Urinary bladder (tissue), 4 donors: ENCODE data around the gene FREY1. TPM values are rescaled to one million over a fixed set of nuclear protein-coding genes. Genes with fewer than 3 reads are reported as not detected.
A peak's percentile ranks its signal among the peaks of the same experiment; 100 is the strongest.

ENCODE experiments used
- DNase-seq: peaks from one replicate; pipeline ENCODE4 v3.0.0-alpha.2; 2015; ENCODE audit errors: extremely low spot score
- H3K27ac ChIP-seq: one replicate; pipeline ENCODE4 v1.5.1; 2013; ENCODE audit warnings: low read depth, mild to moderate bottlenecking, moderate library complexity
- H3K36me3 ChIP-seq: one replicate; pipeline ENCODE4 v1.6.1; 2013; ENCODE audit warnings: mild to moderate bottlenecking, moderate library complexity; ENCODE audit not compliant: insufficient read depth
- H3K4me1 ChIP-seq: one replicate; pipeline ENCODE4 v1.6.1; 2013; ENCODE audit warnings: mild to moderate bottlenecking, moderate library complexity; ENCODE audit not compliant: insufficient read depth
- H3K4me3 ChIP-seq: one replicate; pipeline ENCODE4 v1.5.1; 2013; ENCODE audit warnings: low read depth, low read length
- WGBS: extraction: QIAGEN DNeasy Blood & Tissue Kit; methylation state at CpG from one replicate; pipeline ENCODE4 v1.1.7; 2013; 5-methylcytosine and 5-hydroxymethylcytosine counted together
- polyA plus RNA-seq: library from polyadenylated mRNA; stranded (reverse); fragments of 200-250 nt; gene quantifications from one replicate; pipeline ENCODE4 v1.2.3, GENCODE V29; 2013
- total RNA-seq: library from RNA; depleted of rRNA; stranded (reverse); fragments of >200 nt; gene quantifications from one replicate; pipeline ENCODE4 v1.2.3, GENCODE V29; 2014
- donor health status: healthy with polysubstance abuse.
- donor health status: healthy.

FREY1 gene
- total RNA-seq (0.58 TPM), polyA plus RNA-seq (0.37 TPM)

- Histone ChIP-seq H3K27ac (no peak within 1 kb of the TSS), H3K4me3 (no peak within 1 kb of the TSS), H3K36me3 (no peaks in the 10 kb centered on the region), H3K4me1 (no peaks in the 10 kb centered on the region)
- no peak for DNase-seq
- 78% methylated on average over 18 of the region's 18 CpGs for WGBS
These were observed at the start of gene FREY1 for GRCh38 chr11:45906965-45907611. TSS of gene FREY1 (minus strand) at chr11:45907271. CDS start at chr11:45907245, 26 bp downstream.

- 83% methylated on average over 1 of the region's 1 CpG for WGBS
- no peaks in the 10 kb centered on the region for H3K4me1 ChIP-seq
- no peak overlapping the region for H3K4me3 ChIP-seq
- DNase-seq = no peak
- peaks cover 10% of the 10 kb centered on the region for H3K36me3 ChIP-seq
- H3K27ac ChIP-seq = peak overlapping the region; percentile 1
These were observed 42.9 kb upstream of the FREY1 start for GRCh38 chr11:45949992-45950407.

GRCh38 chr11:45948356-45948755, 41.3 kb upstream of the FREY1 start:
- no peak overlapping the region for H3K4me3 ChIP-seq
- DNase-seq = no peak
- H3K4me1 ChIP-seq = no peaks in the 10 kb centered on the region
- H3K27ac ChIP-seq = no peak overlapping the region
- peaks cover 10% of the 10 kb centered on the region for H3K36me3 ChIP-seq
- WGBS = 96% methylated on average over 3 of the region's 3 CpGs

- WGBS = 98% methylated on average over 1 of the region's 1 CpG
- H3K36me3 ChIP-seq = peaks cover 6% of the 10 kb centered on the region
- no peaks in the 10 kb centered on the region for H3K4me1 ChIP-seq
- no peak for DNase-seq
- H3K4me3 ChIP-seq = no peak overlapping the region
- H3K27ac ChIP-seq = no peak overlapping the region
These were observed 40.8 kb upstream of the FREY1 start for GRCh38 chr11:45947885-45948284.

- no peak for DNase-seq
- no peak overlapping the region for H3K27ac ChIP-seq
- H3K4me3 ChIP-seq = no peak overlapping the region
- WGBS = 76% methylated on average over 3 of the region's 3 CpGs
- H3K4me1 ChIP-seq = no peaks in the 10 kb centered on the region
- peaks cover 4% of the 10 kb centered on the region for H3K36me3 ChIP-seq
These were observed 38.4 kb upstream of the FREY1 start for GRCh38 chr11:45945397-45945999.

GRCh38 chr11:45942381-45942780, 35.3 kb upstream of the FREY1 start:
- 96% methylated on average over 4 of the region's 4 CpGs for WGBS
- Histone ChIP-seq H3K4me1 (no peaks in the 10 kb centered on the region), H3K36me3 (no peaks in the 10 kb centered on the region), H3K4me3 (no peak overlapping the region), H3K27ac (no peak overlapping the region)
- no peak for DNase-seq

- no peak overlapping the region for H3K27ac ChIP-seq
- 93% methylated on average over 4 of the region's 4 CpGs for WGBS
- no peaks in the 10 kb centered on the region for H3K36me3 ChIP-seq
- DNase-seq = no peak
- no peak overlapping the region for H3K4me3 ChIP-seq
- no peaks in the 10 kb centered on the region for H3K4me1 ChIP-seq
These were observed 34.2 kb upstream of the FREY1 start for GRCh38 chr11:45941285-45941684.

- H3K27ac ChIP-seq = no peak overlapping the region
- no peak for DNase-seq
- 81% methylated on average over 2 of the region's 2 CpGs for WGBS
These were observed 32.8 kb upstream of the FREY1 start for GRCh38 chr11:45939836-45940235.

GRCh38 chr11:45937916-45938315, 30.8 kb upstream of the FREY1 start:
- DNase-seq = no peak
- H3K36me3 ChIP-seq = peaks cover 6% of the 10 kb centered on the region
- 89% methylated on average over 10 of the region's 10 CpGs for WGBS
- no peaks in the 10 kb centered on the region for H3K4me1 ChIP-seq
- no peak overlapping the region for H3K27ac ChIP-seq
- no peak overlapping the region for H3K4me3 ChIP-seq

More at GRCh38 chr11:45939836-45940235, 32.8 kb upstream of the FREY1 start:
- peaks cover 3% of the 10 kb centered on the region for H3K36me3 ChIP-seq
- H3K4me1 ChIP-seq = no peaks in the 10 kb centered on the region
- no peak overlapping the region for H3K4me3 ChIP-seq

- Histone ChIP-seq H3K27ac (no peak overlapping the region), H3K36me3 (peaks cover 6% of the 10 kb centered on the region), H3K4me3 (no peak overlapping the region), H3K4me1 (no peaks in the 10 kb centered on the region)
- 85% methylated on average over 4 of the region's 4 CpGs for WGBS
- no peak for DNase-seq
These were observed 29.5 kb upstream of the FREY1 start for GRCh38 chr11:45936511-45937054.

- DNase-seq = no peak
- Histone ChIP-seq H3K4me3 (no peak overlapping the region), H3K4me1 (no peaks in the 10 kb centered on the region), H3K27ac (no peak overlapping the region), H3K36me3 (peaks cover 6% of the 10 kb centered on the region)
- WGBS = 91% methylated on average over 8 of the region's 8 CpGs
These were observed 28.4 kb upstream of the FREY1 start for GRCh38 chr11:45935349-45936064.

GRCh38 chr11:45934580-45935318, 27.7 kb upstream of the FREY1 start:
- Histone ChIP-seq H3K36me3 (peaks cover 6% of the 10 kb centered on the region), H3K4me3 (no peak overlapping the region), H3K4me1 (no peaks in the 10 kb centered on the region), H3K27ac (no peak overlapping the region)
- no peak for DNase-seq
- 83% methylated on average over 12 of the region's 12 CpGs for WGBS

- Histone ChIP-seq H3K36me3 (peaks cover 6% of the 10 kb centered on the region), H3K27ac (no peak overlapping the region), H3K4me1 (no peaks in the 10 kb centered on the region), H3K4me3 (no peak overlapping the region)
- no peak for DNase-seq
- 89% methylated on average over 21 of the region's 21 CpGs for WGBS
These were observed 26.9 kb upstream of the FREY1 start for GRCh38 chr11:45933846-45934579.
